HG03457 (cell line): ENCODE data around the gene SHOC1.
"Not testable (repeated sequence)": the region's sequence is repeated elsewhere in the genome, so short reads cannot be mapped to it uniquely, and the experiment has no call there.

ENCODE experiments used
- ATAC-seq: cut with Tn5 transposase; IDR thresholded peaks from one replicate; pipeline ENCODE4 v1.9.1; 2021; ENCODE audit warnings: moderate number of reproducible peaks; ENCODE audit not compliant: unreplicated experiment

Gene SHOC1

GRCh38 chr9:111794835-111795556 is at the start of gene SHOC1:
Gene SHOC1 (minus strand): TSS chr9:111794937. CDS start chr9:111791418, 3,519 bp downstream.
- no peak for ATAC-seq

- ATAC-seq: no peak
Measured at GRCh38 chr9:111843971-111844370, 49.2 kb upstream of the SHOC1 start.

- ATAC-seq: no peak
Measured at GRCh38 chr9:111842313-111842712, 47.6 kb upstream of the SHOC1 start.

DNA sequence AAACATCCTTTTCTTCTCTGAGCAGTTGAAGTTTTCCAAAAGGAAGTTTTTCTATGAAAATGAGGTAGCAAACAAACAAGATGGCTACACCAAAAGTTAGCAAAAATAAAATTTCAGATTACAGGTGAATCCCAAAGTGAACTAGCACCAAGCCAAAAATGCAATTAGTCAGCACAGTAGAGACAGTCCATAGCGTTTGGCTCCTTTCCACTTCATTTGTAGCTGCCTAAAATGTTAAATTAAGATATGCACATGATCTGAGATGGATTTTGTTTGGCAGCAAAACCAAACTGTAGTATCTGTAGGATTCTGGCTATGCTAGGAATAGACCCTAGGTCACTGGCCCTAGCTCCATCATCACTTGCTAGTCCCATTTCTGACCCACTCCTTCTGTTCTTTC is 45.7 kb upstream of the SHOC1 start:
- no peak for ATAC-seq

GRCh38 chr9:111839987-111840386 is 45.2 kb upstream of the SHOC1 start:
- no peak for ATAC-seq

DNA sequence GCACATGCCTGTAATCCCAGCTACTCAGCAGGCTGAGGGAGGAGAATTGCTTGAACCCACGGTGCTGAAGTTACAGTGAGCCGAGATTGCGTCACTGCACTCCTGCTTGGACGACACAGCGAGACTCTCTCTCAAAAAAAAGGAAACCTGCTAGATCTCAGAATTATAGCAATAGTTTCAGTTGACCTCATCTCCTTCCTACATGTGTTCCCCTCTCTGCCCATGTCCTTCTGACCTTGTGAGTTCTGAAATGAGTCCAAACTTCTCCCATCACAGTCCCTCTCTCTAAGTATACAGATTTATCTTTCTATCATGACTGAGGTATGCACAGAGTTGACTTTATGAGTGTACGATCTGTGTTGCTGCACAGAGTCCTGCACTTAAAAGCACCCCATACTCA is 44.6 kb upstream of the SHOC1 start:
- ATAC-seq: no peak

DNA sequence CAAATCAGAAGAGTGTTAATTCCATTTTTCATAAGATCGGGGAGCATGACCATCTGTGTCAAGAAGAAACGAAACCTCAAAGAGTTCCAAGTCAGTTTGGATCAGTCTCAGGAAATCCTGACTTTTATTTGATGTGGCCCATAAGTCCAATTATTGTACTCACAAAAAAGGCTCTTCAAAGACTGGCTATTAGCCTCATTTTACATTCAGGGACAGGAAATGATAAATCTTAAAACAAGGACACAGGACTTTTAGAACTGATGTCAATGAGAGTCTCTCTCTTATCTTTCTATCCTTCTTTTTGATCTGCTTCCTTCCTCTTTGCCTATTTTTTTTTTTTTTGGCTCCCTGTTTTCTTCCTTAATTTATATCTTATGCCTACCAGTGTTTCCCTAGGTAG is 43.7 kb upstream of the SHOC1 start:
- ATAC-seq: no peak

DNA sequence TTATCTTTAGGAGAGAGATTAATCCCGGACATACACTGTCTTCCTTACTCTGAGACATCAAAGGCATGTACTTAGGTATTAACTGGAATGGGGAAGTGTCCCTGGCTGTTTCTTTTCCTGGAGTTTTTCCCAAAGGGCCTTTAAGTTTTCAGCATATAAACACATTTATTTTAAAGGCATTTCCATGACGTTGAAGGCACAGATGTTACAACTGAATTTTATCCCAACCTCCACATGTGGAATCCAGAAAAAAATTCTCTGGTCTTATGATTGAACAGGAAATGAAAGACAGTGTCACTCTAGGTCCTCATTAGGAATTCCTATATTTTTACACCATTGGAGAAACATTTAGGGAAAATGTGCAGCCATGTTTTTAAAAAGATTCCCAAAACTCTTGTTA is 41.6 kb upstream of the SHOC1 start:
- no peak for ATAC-seq

GRCh38 chr9:111833941-111834340 is 39.2 kb upstream of the SHOC1 start:
- ATAC-seq: no peak

GRCh38 chr9:111832449-111832848 is 37.7 kb upstream of the SHOC1 start:
- ATAC-seq: no peak

DNA sequence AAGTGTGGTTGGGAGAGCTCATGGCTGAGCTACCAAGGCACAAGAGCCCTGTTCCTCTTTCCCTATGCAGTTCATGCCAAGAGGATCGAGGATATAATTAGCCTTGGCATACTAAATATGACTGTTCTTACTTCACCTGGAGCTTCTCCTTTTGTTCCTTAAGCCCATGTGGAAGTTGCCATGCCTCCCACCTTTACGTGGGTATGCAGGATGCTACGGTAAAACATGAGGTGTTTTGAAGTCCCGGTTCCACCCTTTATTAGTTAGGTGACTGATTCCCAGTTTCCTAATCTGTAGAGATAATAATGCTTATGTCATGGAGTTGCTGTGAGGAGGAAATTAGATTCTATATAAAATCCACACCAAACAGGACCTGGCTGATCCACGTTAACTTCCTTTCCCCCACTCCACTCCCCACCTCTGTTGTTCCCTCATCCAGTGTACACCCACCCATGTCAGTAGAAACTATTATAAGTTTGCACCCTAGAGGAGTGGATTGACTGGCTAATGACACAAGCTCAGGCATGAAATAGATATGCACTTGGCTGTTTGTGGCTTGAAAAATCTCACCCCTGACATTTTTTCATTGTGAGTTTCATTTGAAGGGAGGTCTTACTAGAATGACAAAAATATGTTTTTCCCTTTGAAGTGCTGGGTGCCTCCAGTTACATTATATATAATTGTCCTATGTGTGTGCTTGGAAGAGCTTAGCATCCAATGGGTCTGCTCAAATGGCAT is 36.8 kb upstream of the SHOC1 start:
- ATAC-seq: no peak

GRCh38 chr9:111828193-111828592 is 33.5 kb upstream of the SHOC1 start:
- no peak for ATAC-seq

- ATAC-seq: no peak
Measured at GRCh38 chr9:111825468-111826145, 30.9 kb upstream of the SHOC1 start.

DNA sequence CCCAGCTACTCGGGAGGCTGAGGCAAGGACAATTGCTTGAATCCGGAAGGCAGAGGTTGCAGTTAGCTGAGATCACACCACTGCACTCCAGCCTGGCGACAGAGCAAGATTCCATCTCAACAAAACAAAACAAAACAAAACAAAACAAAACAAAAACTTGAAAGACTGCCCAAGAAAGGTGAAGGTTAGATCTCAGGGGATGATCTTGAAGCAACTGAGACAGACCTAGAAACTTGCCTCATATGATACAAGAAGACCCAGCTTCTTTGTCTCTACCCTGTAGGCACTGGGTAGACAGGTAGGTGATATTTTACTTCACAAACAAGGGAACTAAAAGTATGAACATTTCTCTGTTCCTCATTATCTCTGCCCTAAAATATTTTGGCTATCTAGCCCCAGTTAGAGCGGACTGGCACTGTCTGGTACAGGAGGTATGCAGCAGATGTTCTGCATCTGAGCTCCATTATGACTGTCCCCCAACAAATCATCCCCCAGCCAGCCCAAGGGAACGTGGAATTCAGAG is 26.3 kb upstream of the SHOC1 start:
- no peak for ATAC-seq

- no peak for ATAC-seq
Measured at GRCh38 chr9:111819360-111819759, 24.6 kb upstream of the SHOC1 start.

DNA sequence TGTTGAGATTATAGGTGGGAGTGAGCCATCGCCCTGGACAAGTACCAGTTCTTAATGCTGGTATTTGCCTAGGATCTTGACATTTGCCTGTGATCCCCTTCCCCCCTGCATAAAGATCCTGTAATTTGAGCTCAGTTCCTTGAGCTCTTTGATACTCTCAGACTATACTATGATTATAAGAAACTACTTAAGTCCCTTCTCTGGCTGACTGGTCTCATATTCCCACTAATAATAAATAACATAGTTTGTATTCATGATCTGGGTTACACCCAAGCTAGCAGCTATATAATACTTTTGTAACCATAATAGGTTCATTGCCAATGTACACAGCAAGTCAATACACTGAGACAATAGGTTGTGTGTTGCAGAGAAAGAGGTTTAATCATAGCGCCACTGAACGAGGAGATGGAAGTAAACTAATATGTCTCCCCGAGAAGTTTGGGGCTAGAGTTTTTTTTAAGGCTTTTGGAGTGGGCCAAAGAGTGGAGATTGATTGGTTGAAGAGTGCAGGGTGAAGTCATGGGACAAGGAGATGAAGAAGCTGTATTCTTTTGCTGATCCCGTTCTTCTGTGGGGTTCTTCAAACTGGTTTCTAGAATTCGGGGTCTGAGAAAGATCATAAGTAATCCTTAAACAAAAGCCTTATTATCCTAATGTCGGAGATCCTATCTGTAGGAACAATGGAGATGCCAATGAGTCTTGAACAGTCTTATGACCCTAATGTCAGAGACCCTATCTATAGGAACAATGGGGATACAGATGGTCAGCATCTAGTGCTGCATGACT is 20.7 kb upstream of the SHOC1 start:
- ATAC-seq: no peak

DNA sequence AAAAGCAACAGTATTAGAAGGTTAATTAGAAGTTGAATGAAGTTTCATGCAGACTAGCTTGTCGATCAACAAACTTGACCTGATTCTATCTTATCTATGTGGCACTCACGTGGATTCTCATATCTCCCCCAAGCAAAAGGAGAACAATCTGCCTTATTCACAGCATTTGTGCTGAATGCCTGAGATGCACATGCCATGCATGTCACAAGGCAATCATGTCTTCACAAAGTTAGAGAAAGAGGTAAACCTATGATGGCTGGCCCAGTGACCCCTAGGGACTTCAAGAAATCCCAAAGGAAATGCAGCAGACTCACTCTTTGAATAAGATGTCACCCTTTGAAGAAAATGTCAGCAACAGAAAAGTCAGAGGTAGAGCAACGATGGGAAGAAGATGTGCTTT is 17.6 kb upstream of the SHOC1 start:
- no peak for ATAC-seq

- no peak for ATAC-seq
Measured at GRCh38 chr9:111810908-111811307, 16.2 kb upstream of the SHOC1 start.

DNA sequence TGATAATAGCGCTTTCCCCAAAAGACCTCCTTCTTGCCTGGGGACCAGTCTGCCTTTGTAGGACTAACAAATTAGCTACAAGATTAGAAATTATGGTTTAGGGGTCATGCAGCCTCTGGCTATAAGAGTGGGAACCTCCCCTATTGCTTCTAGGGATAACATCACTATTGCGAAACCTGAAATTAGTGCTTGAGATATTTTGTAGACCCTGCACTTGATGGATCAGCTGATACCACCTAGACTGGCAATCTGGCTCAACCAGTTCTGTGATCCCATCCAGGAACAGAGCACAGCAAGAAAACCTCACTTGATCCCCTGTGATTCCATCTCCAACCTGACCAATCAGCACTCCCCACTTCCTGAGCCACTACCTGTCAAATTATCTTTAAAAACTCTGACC is 15.7 kb upstream of the SHOC1 start:
- not testable (repeated sequence) for ATAC-seq

- no peak for ATAC-seq
Measured at GRCh38 chr9:111807197-111807596, 12.5 kb upstream of the SHOC1 start.

GRCh38 chr9:111806259-111806658 is 11.5 kb upstream of the SHOC1 start:
- no peak for ATAC-seq
